ENCODE data around the gene KCNJ15.

DNA sequence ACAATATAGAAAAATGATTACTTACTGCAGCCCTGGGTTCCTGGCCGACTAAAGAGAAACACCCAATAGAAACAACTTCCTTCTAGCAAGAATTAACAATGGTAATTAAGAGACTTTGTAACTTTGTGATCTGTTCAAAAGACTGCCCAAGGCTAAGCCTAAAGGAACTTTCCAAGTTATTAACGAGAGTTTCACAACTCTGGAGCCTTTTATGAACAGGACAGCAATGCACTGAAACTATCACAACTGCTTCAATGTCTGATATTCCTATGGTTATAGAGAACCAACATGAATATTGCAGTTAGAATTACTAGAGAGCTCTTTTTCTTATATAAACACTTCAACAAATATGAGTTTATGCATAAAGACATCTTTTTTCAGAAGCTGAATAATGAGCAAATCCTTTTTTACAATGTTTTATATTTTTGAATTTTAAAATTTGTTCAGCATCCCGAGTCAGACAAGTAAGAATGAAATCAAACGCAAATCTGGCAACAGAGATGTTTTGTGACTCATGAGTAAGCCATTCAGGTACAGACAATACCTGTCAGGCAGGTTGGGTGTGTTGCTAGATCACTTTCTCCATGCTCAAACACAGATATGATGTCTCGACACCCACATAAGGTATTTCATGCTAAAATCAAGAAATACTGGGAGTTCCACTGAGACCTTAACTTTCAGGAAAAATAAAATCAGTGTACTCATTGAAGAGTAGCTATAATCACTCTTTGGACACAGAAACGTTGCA is 22.2 kb upstream of the KCNJ15 start:
- TF ChIP-seq POU2F2 (IDR thresholded peaks at IDR 0.05; ENCODE audit: low read depth, low read length) = no peak
- no peak for TF ChIP-seq POLR2A (IDR thresholded peaks at IDR 0.05; ENCODE audit: low read depth, low read length)
- no peak for TF ChIP-seq POLR2AphosphoS5 (IDR thresholded peaks at IDR 0.05; ENCODE audit: low read depth, low read length)
- TF ChIP-seq PAX5 (IDR thresholded peaks at IDR 0.05; ENCODE audit: insufficient read depth, low read length, severe bottlenecking) = no peak
- no peak for TF ChIP-seq TAF1 (IDR thresholded peaks at IDR 0.05; ENCODE audit: low read depth, low read length)
- no peak for TF ChIP-seq SPI1 (IDR thresholded peaks at IDR 0.05; ENCODE audit: low read depth, low read length)

Measured in GM12891 (cell line).